Stomach (tissue), 4 donors: ENCODE results near the gene DHTKD1.

Source experiments
- EP300 ChIP-seq: sonication (generic); formaldehyde crosslinking; IDR thresholded peaks from one replicate; pipeline ENCODE4 v1.6.1; 2017; ENCODE audit warnings: antibody characterized with exemption
- POLR2A ChIP-seq, 4 donors: fragments of 450-650 bp; IDR thresholded peaks; one replicate each; pipeline ENCODE4 v1.6.1; 2016; ENCODE audit warnings: antibody characterized with exemption in 4 of 4, control low read depth in 2 of 4, mild to moderate bottlenecking in 1 of 4, moderate library complexity in 1 of 4
- TF ChIP-seq, protein P1 (sequence below), 7 experiments: fragments of 450-650 bp in 4 of 7; fragments of 200-600 bp in 3 of 7; sonication (generic) in 3 of 7; IDR thresholded peaks; one replicate each; pipeline ENCODE4 v1.5.1; 2016 to 2019; ENCODE audit warnings: antibody characterized with exemption in 7 of 7, control low read depth in 2 of 7, mild to moderate bottlenecking in 1 of 7

DNA sequence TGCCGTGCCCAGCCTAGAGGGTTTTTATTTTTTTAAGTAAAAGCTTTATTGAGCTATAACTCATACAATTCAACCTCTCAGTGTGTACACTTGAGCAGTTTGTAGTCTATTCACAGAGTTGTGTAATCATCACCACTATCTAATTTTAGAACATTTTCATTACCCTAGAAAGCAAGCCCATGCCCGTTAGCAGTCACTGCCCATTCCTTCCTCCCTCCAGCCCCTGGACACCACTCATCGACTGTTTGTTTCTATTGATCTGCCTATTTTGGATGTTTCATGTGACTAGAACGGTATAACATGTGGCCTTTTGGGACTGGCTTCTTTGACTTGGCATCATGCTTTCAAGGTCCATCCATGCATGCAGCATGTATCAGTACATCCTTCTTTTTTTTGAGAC lies 35.0 kb downstream of the DHTKD1 start:
- TF ChIP-seq, protein P1, sequence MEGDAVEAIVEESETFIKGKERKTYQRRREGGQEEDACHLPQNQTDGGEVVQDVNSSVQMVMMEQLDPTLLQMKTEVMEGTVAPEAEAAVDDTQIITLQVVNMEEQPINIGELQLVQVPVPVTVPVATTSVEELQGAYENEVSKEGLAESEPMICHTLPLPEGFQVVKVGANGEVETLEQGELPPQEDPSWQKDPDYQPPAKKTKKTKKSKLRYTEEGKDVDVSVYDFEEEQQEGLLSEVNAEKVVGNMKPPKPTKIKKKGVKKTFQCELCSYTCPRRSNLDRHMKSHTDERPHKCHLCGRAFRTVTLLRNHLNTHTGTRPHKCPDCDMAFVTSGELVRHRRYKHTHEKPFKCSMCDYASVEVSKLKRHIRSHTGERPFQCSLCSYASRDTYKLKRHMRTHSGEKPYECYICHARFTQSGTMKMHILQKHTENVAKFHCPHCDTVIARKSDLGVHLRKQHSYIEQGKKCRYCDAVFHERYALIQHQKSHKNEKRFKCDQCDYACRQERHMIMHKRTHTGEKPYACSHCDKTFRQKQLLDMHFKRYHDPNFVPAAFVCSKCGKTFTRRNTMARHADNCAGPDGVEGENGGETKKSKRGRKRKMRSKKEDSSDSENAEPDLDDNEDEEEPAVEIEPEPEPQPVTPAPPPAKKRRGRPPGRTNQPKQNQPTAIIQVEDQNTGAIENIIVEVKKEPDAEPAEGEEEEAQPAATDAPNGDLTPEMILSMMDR (IDR thresholded peaks at IDR 0.05) = no peak
- TF ChIP-seq EP300 (no peak), POLR2A (IDR thresholded peaks at IDR 0.05) (no peak)
